HEK293 (cell line): ENCODE measurements around the gene ENTREP3.

Source experiments
- GLI2 ChIP-seq: fragments of 450-650 bp; formaldehyde crosslinking; IDR thresholded peaks from 2 replicates; pipeline ENCODE4; 2017; ENCODE audit warnings: missing biosample characterization, missing genetic modification characterization, low read depth, borderline replicate concordance
- KLF16 ChIP-seq: fragments of 450-650 bp; formaldehyde crosslinking; IDR thresholded peaks from 2 replicates; pipeline ENCODE4 v1.5.1; 2017; ENCODE audit warnings: missing biosample characterization, missing genetic modification characterization
- KLF9 ChIP-seq: fragments of 450-650 bp; formaldehyde crosslinking; IDR thresholded peaks from 2 replicates; pipeline ENCODE4 v1.5.1; 2016; ENCODE audit warnings: missing biosample characterization, missing genetic modification characterization, low read depth
- MEIS1 ChIP-seq: sonication (generic); formaldehyde crosslinking; IDR thresholded peaks from 2 replicates; pipeline ENCODE4 v1.8.1; 2022; ENCODE audit warnings: missing genetic modification reagents, mild to moderate bottlenecking, borderline replicate concordance
- PRDM1 ChIP-seq: fragments of 450-650 bp; formaldehyde crosslinking; IDR thresholded peaks from 2 replicates; pipeline ENCODE4; 2016; ENCODE audit warnings: missing biosample characterization, missing genetic modification characterization
- RBAK ChIP-seq: fragments of 450-650 bp; formaldehyde crosslinking; IDR thresholded peaks from 2 replicates; pipeline ENCODE4 v1.5.1; 2016; ENCODE audit warnings: missing biosample characterization, missing genetic modification characterization
- SETDB1 ChIP-seq: IDR thresholded peaks from one replicate; pipeline ENCODE4 v1.6.1; 2017; ENCODE audit warnings: mild to moderate bottlenecking, low read length, moderate library complexity, mixed read lengths; ENCODE audit not compliant: insufficient read length
- SP2 ChIP-seq: fragments of 450-650 bp; formaldehyde crosslinking; IDR thresholded peaks from 2 replicates; pipeline ENCODE4 v1.5.1; 2016; ENCODE audit warnings: missing biosample characterization, missing genetic modification characterization
- YY2 ChIP-seq: fragments of 450-650 bp; formaldehyde crosslinking; IDR thresholded peaks from 2 replicates; pipeline ENCODE4 v1.5.1; 2016; ENCODE audit warnings: missing biosample characterization, missing genetic modification characterization
- ZFP69B ChIP-seq: fragments of 450-650 bp; formaldehyde crosslinking; IDR thresholded peaks from 2 replicates; pipeline ENCODE4 v1.5.1; 2016; ENCODE audit warnings: missing biosample characterization, missing genetic modification characterization
- ZNF133 ChIP-seq: fragments of 450-650 bp; formaldehyde crosslinking; IDR thresholded peaks from 2 replicates; pipeline ENCODE4 v1.5.1; 2016; ENCODE audit warnings: missing biosample characterization, missing genetic modification characterization
- ZNF2 ChIP-seq: fragments of 450-650 bp; formaldehyde crosslinking; IDR thresholded peaks from 2 replicates; pipeline ENCODE4 v1.5.1; 2016; ENCODE audit warnings: missing biosample characterization, missing genetic modification characterization
- ZNF202 ChIP-seq: fragments of 450-650 bp; formaldehyde crosslinking; IDR thresholded peaks from 2 replicates; pipeline ENCODE4 v1.5.1; 2016; ENCODE audit warnings: missing biosample characterization, missing genetic modification characterization, borderline replicate concordance
- ZNF221 ChIP-seq: fragments of 450-650 bp; formaldehyde crosslinking; IDR thresholded peaks from 2 replicates; pipeline ENCODE4 v1.5.1; 2017; ENCODE audit warnings: missing biosample characterization, missing genetic modification characterization, borderline replicate concordance
- ZNF223 ChIP-seq: fragments of 450-650 bp; formaldehyde crosslinking; IDR thresholded peaks from 2 replicates; pipeline ENCODE4 v1.5.1; 2016; ENCODE audit warnings: missing biosample characterization, missing genetic modification characterization
- ZNF366 ChIP-seq: fragments of 450-650 bp; formaldehyde crosslinking; conservative IDR thresholded peaks from 2 replicates; pipeline ENCODE4 v1.5.1; 2016; ENCODE audit warnings: missing biosample characterization, missing genetic modification characterization
- ZNF391 ChIP-seq: fragments of 450-650 bp; formaldehyde crosslinking; IDR thresholded peaks from 2 replicates; pipeline ENCODE4 v1.5.1; 2016; ENCODE audit warnings: low read depth, missing biosample characterization, missing genetic modification characterization, borderline replicate concordance
- ZNF404 ChIP-seq: fragments of 450-650 bp; formaldehyde crosslinking; IDR thresholded peaks from 2 replicates; pipeline ENCODE4 v1.5.1; 2017; ENCODE audit warnings: missing biosample characterization, missing genetic modification characterization
- ZNF48 ChIP-seq: fragments of 450-650 bp; formaldehyde crosslinking; IDR thresholded peaks from 2 replicates; pipeline ENCODE4 v1.5.1; 2016; ENCODE audit warnings: missing biosample characterization, missing genetic modification characterization
- ZNF521 ChIP-seq: fragments of 450-650 bp; formaldehyde crosslinking; IDR thresholded peaks from 2 replicates; pipeline ENCODE4 v1.5.1; 2017; ENCODE audit warnings: missing biosample characterization, mild to moderate bottlenecking, missing genetic modification characterization
- ZNF596 ChIP-seq: fragments of 450-650 bp; IDR thresholded peaks from 2 replicates; pipeline ENCODE4 v1.5.0; 2018; ENCODE audit warnings: missing biosample characterization, mild to moderate bottlenecking, missing genetic modification characterization, moderate library complexity
- ZNF654 ChIP-seq: fragments of 450-650 bp; formaldehyde crosslinking; IDR thresholded peaks from 2 replicates; pipeline ENCODE4 v1.5.1; 2016; ENCODE audit warnings: low read depth, missing biosample characterization, missing genetic modification characterization
- ZNF707 ChIP-seq: fragments of 450-650 bp; formaldehyde crosslinking; IDR thresholded peaks from 2 replicates; pipeline ENCODE4 v1.5.1; 2016; ENCODE audit warnings: missing biosample characterization, missing genetic modification characterization
- ZNF76 ChIP-seq: fragments of 450-650 bp; formaldehyde crosslinking; IDR thresholded peaks from 2 replicates; pipeline ENCODE4; 2016; ENCODE audit warnings: low read depth, missing biosample characterization, missing genetic modification characterization, borderline replicate concordance
- ZNF768 ChIP-seq: fragments of 450-650 bp; formaldehyde crosslinking; IDR thresholded peaks from 2 replicates; pipeline ENCODE4 v1.5.1; 2018; ENCODE audit warnings: missing biosample characterization, mild to moderate bottlenecking, missing genetic modification characterization
- ZNF777 ChIP-seq: fragments of 450-650 bp; formaldehyde crosslinking; IDR thresholded peaks from 2 replicates; pipeline ENCODE4 v1.5.1; 2017; ENCODE audit warnings: missing biosample characterization, missing genetic modification characterization, borderline replicate concordance
- ZNF785 ChIP-seq: fragments of 450-650 bp; formaldehyde crosslinking; IDR thresholded peaks from 2 replicates; pipeline ENCODE4 v1.5.1; 2016; ENCODE audit warnings: missing biosample characterization, missing genetic modification characterization
- ZSCAN16 ChIP-seq: fragments of 450-650 bp; formaldehyde crosslinking; IDR thresholded peaks from 2 replicates; pipeline ENCODE4 v1.5.1; 2016; ENCODE audit warnings: missing biosample characterization, missing genetic modification characterization
- ZSCAN23 ChIP-seq: fragments of 450-650 bp; formaldehyde crosslinking; IDR thresholded peaks from 2 replicates; pipeline ENCODE4 v1.5.1; 2016; ENCODE audit warnings: missing biosample characterization, missing genetic modification characterization
- ZXDB ChIP-seq: fragments of 450-650 bp; formaldehyde crosslinking; IDR thresholded peaks from 2 replicates; pipeline ENCODE4 v1.5.1; 2016; ENCODE audit warnings: missing biosample characterization, missing genetic modification characterization
- TF ChIP-seq, protein P1 (sequence below): fragments of 450-650 bp; formaldehyde crosslinking; IDR thresholded peaks from 2 replicates; pipeline ENCODE4 v1.5.1; 2016; ENCODE audit warnings: missing biosample characterization, missing genetic modification characterization, low read depth
- TF ChIP-seq, protein P2 (sequence below): fragments of 450-650 bp; formaldehyde crosslinking; IDR thresholded peaks from 2 replicates; pipeline ENCODE4 v1.5.1; 2016; ENCODE audit warnings: missing biosample characterization, missing genetic modification characterization
- TF ChIP-seq, protein P3 (sequence below): fragments of 450-650 bp; formaldehyde crosslinking; IDR thresholded peaks from 2 replicates; pipeline ENCODE4 v1.5.1; 2017; ENCODE audit warnings: missing biosample characterization, missing genetic modification characterization
- TF ChIP-seq, protein P4 (sequence below): fragments of 450-650 bp; formaldehyde crosslinking; IDR thresholded peaks from 2 replicates; pipeline ENCODE4 v1.5.1; 2016; ENCODE audit warnings: missing biosample characterization, missing genetic modification characterization

The ENTREP3 gene

DNA sequence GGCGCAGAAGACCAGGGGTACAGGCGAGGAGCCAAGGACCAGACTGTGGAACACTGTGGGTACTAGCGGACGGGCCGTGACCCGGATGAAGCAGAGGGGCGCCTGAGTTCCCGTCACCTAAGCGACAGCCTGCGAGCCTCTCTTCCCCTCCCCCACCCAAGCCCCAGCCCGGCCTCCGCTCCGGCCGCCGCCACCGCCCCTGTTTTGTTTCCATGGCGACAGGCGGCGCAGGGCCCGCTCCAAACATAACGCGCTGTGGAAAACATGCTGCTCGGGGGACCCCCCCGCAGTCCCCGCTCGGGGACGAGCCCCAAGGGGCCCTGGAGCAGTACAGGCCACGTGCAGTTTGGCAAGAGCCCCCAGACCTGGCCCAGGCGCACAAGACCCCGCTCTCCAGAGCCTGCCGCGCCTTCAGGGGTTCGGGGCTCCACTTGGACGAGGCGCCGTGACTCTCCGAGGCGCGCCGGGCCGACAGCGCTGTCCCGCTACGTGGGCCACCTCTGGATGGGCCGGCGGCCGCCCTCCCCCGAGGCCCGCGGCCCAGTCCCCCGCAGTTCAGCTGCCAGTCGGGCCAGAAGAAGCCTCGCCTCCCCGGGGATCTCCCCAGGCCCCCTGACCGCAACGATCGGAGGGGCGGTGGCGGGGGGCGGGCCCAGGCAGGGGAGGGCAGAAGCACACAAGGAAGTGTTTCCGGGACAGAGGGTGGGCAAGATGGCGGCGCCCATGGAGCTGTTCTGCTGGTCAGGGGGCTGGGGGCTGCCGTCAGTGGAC, 46.6 kb downstream of the ENTREP3 start, which contains the start of gene MTX1 (continued):
- no peak for TF ChIP-seq ZNF654 (tag by site-specific recombination)
- TF ChIP-seq ZNF221 (tag by site-specific recombination): no peak
- no peak for TF ChIP-seq ZNF202 (tag by site-specific recombination)
- TF ChIP-seq, protein P1, sequence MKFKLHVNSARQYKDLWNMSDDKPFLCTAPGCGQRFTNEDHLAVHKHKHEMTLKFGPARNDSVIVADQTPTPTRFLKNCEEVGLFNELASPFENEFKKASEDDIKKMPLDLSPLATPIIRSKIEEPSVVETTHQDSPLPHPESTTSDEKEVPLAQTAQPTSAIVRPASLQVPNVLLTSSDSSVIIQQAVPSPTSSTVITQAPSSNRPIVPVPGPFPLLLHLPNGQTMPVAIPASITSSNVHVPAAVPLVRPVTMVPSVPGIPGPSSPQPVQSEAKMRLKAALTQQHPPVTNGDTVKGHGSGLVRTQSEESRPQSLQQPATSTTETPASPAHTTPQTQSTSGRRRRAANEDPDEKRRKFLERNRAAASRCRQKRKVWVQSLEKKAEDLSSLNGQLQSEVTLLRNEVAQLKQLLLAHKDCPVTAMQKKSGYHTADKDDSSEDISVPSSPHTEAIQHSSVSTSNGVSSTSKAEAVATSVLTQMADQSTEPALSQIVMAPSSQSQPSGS (tag by site-specific recombination): no peak
- TF ChIP-seq, protein P2, sequence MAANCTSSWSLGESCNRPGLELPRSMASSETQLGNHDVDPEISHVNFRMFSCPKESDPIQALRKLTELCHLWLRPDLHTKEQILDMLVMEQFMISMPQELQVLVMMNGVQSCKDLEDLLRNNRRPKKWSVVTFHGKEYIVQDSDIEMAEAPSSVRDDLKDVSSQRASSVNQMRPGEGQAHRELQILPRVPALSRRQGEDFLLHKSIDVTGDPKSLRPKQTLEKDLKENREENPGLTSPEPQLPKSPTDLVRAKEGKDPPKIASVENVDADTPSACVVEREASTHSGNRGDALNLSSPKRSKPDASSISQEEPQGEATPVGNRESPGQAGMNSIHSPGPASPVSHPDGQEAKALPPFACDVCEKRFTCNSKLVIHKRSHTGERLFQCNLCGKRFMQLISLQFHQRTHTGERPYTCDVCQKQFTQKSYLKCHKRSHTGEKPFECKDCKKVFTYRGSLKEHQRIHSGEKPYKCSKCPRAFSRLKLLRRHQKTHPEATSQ (tag by site-specific recombination): no peak
- TF ChIP-seq ZNF391 (tag by site-specific recombination): no peak; the same call in 1 of the 2 replicates
- TF ChIP-seq ZNF133 (tag by site-specific recombination): no peak
- TF ChIP-seq ZNF223 (tag by site-specific recombination): no peak
- TF ChIP-seq ZNF777 (tag by site-specific recombination): no peak
- no peak for TF ChIP-seq ZFP69B (tag by site-specific recombination)
- TF ChIP-seq SP2 (tag by site-specific recombination): peak; percentile 85
- TF ChIP-seq ZNF521: no peak
- TF ChIP-seq ZNF48: no peak
- TF ChIP-seq KLF9 (tag by site-specific recombination): peak; percentile 93
- peak; percentile 7; the same call in 1 of the 2 replicates for TF ChIP-seq ZNF785 (tag by site-specific recombination)
- no peak for TF ChIP-seq SETDB1
- TF ChIP-seq, protein P3, sequence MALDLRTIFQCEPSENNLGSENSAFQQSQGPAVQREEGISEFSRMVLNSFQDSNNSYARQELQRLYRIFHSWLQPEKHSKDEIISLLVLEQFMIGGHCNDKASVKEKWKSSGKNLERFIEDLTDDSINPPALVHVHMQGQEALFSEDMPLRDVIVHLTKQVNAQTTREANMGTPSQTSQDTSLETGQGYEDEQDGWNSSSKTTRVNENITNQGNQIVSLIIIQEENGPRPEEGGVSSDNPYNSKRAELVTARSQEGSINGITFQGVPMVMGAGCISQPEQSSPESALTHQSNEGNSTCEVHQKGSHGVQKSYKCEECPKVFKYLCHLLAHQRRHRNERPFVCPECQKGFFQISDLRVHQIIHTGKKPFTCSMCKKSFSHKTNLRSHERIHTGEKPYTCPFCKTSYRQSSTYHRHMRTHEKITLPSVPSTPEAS: no peak
- TF ChIP-seq, protein P4, sequence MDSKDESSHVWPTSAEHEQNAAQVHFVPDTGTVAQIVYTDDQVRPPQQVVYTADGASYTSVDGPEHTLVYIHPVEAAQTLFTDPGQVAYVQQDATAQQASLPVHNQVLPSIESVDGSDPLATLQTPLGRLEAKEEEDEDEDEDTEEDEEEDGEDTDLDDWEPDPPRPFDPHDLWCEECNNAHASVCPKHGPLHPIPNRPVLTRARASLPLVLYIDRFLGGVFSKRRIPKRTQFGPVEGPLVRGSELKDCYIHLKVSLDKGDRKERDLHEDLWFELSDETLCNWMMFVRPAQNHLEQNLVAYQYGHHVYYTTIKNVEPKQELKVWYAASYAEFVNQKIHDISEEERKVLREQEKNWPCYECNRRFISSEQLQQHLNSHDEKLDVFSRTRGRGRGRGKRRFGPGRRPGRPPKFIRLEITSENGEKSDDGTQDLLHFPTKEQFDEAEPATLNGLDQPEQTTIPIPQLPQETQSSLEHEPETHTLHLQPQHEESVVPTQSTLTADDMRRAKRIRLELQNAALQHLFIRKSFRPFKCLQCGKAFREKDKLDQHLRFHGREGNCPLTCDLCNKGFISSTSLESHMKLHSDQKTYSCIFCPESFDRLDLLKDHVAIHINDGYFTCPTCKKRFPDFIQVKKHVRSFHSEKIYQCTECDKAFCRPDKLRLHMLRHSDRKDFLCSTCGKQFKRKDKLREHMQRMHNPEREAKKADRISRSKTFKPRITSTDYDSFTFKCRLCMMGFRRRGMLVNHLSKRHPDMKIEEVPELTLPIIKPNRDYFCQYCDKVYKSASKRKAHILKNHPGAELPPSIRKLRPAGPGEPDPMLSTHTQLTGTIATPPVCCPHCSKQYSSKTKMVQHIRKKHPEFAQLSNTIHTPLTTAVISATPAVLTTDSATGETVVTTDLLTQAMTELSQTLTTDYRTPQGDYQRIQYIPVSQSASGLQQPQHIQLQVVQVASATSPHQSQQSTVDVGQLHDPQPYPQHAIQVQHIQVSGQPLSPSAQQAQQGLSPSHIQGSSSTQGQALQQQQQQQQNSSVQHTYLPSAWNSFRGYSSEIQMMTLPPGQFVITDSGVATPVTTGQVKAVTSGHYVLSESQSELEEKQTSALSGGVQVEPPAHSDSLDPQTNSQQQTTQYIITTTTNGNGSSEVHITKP: peak; percentile 50
- no peak for TF ChIP-seq PRDM1 (tag by site-specific recombination)
- TF ChIP-seq MEIS1 (CRISPR knock-in tag): no peak
- TF ChIP-seq ZXDB (tag by site-specific recombination): peak; percentile 82
- TF ChIP-seq ZNF366 (tag by site-specific recombination): no peak
- no peak for TF ChIP-seq RBAK (tag by site-specific recombination)
- TF ChIP-seq ZSCAN23 (tag by site-specific recombination): no peak
- TF ChIP-seq ZNF2 (tag by site-specific recombination): no peak
- peak; percentile 43; the same call in 1 of the 2 replicates for TF ChIP-seq ZNF596 (tag by site-specific recombination)
- TF ChIP-seq ZNF768 (tag by site-specific recombination): no peak
- no peak for TF ChIP-seq ZNF404 (tag by site-specific recombination)
- TF ChIP-seq YY2 (tag by site-specific recombination): peak; percentile 94
- TF ChIP-seq GLI2 (tag by site-specific recombination): no peak
- TF ChIP-seq ZSCAN16: no peak
- peak; percentile 77 for TF ChIP-seq KLF16
- TF ChIP-seq ZNF76 (tag by site-specific recombination): peak; percentile 39; the same call in 1 of the 2 replicates
- TF ChIP-seq ZNF707 (tag by site-specific recombination): no peak; the same call in 1 of the 2 replicates
